H1 (cell line): ENCODE results near the gene AGBL4.

Experiments
- EZH2 ChIP-seq: fragments of 200-600 bp; sonication (generic); IDR thresholded peaks from 2 replicates; pipeline ENCODE4 v1.7.1; 2012; ENCODE audit warnings: low read depth, mild to moderate bottlenecking, moderate library complexity, low read length, inconsistent platforms; ENCODE audit not compliant: severe bottlenecking
- GABPA ChIP-seq: IDR thresholded peaks from 2 replicates; pipeline ENCODE4 v1.6.1; 2011; ENCODE audit warnings: mild to moderate bottlenecking, low read length, moderate library complexity, borderline replicate concordance; ENCODE audit not compliant: insufficient read depth
- JUND ChIP-seq: IDR thresholded peaks from 2 replicates; pipeline ENCODE4 v1.6.1; 2011; ENCODE audit warnings: mild to moderate bottlenecking, improper control_type of control experiment, low read length
- POLR2A ChIP-seq, 2 experiments: IDR thresholded peaks; 1 replicate in 1 of 2; 2 replicates in 1 of 2; pipeline ENCODE4 v1.6.1; 2011; ENCODE audit warnings: low read depth in 2 of 2, low read length in 2 of 2, mild to moderate bottlenecking in 2 of 2; ENCODE audit errors: control extremely low read depth in 1 of 2
- RAD21 ChIP-seq, 2 experiments: IDR thresholded peaks in 1 of 2; conservative IDR thresholded peaks in 1 of 2; 2 replicates each; pipeline ENCODE4 v1.6.1; 2011; ENCODE audit warnings: low read depth in 2 of 2, low read length in 2 of 2, improper control_type of control experiment in 1 of 2, inconsistent platforms in 1 of 2, mild to moderate bottlenecking in 1 of 2, moderate library complexity in 1 of 2
- TF ChIP-seq, protein P1 (sequence below), 3 experiments: IDR thresholded peaks; 1 replicate in 2 of 3; 2 replicates in 1 of 3; pipeline versions ENCODE4 v1.5.1 to v1.6.1; 2011; ENCODE audit warnings: low read length in 3 of 3, mild to moderate bottlenecking in 3 of 3, inconsistent platforms in 2 of 3, low read depth in 1 of 3, moderate library complexity in 1 of 3; ENCODE audit not compliant: insufficient read depth in 1 of 3; ENCODE audit errors: control extremely low read depth in 1 of 3
- TF ChIP-seq, protein P2 (sequence below): IDR thresholded peaks from 2 replicates; pipeline ENCODE4 v1.6.1; 2012; ENCODE audit warnings: low read length, inconsistent platforms

GRCh38 chr1:49190138-49190537 is 833.6 kb downstream of the AGBL4 start:
- TF ChIP-seq JUND = no peak
- TF ChIP-seq, protein P1, sequence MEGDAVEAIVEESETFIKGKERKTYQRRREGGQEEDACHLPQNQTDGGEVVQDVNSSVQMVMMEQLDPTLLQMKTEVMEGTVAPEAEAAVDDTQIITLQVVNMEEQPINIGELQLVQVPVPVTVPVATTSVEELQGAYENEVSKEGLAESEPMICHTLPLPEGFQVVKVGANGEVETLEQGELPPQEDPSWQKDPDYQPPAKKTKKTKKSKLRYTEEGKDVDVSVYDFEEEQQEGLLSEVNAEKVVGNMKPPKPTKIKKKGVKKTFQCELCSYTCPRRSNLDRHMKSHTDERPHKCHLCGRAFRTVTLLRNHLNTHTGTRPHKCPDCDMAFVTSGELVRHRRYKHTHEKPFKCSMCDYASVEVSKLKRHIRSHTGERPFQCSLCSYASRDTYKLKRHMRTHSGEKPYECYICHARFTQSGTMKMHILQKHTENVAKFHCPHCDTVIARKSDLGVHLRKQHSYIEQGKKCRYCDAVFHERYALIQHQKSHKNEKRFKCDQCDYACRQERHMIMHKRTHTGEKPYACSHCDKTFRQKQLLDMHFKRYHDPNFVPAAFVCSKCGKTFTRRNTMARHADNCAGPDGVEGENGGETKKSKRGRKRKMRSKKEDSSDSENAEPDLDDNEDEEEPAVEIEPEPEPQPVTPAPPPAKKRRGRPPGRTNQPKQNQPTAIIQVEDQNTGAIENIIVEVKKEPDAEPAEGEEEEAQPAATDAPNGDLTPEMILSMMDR (IDR thresholded peaks at IDR 0.05; ENCODE audit: control extremely low read depth in 1 of 3, insufficient read depth in 1 of 3, low read depth in 1 of 3, low read length in 3 of 3) = no peak
- TF ChIP-seq GABPA = no peak
- TF ChIP-seq RAD21 (IDR thresholded peaks at IDR 0.05 in 1 of 2, conservative IDR thresholded peaks at IDR 0.05 in 1 of 2; ENCODE audit: low read depth in 2 of 2, low read length in 2 of 2) = no peak
- TF ChIP-seq, protein P2, sequence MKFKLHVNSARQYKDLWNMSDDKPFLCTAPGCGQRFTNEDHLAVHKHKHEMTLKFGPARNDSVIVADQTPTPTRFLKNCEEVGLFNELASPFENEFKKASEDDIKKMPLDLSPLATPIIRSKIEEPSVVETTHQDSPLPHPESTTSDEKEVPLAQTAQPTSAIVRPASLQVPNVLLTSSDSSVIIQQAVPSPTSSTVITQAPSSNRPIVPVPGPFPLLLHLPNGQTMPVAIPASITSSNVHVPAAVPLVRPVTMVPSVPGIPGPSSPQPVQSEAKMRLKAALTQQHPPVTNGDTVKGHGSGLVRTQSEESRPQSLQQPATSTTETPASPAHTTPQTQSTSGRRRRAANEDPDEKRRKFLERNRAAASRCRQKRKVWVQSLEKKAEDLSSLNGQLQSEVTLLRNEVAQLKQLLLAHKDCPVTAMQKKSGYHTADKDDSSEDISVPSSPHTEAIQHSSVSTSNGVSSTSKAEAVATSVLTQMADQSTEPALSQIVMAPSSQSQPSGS = no peak
- TF ChIP-seq EZH2 = no peak
- no peak for TF ChIP-seq POLR2A (IDR thresholded peaks at IDR 0.05; ENCODE audit: control extremely low read depth in 1 of 2, low read depth in 2 of 2, low read length in 2 of 2)
